WERI-Rb-1 (cell line): ENCODE results near the gene MAP3K14.

ENCODE experiments used
- DNase-seq: peaks from one replicate; pipeline ENCODE4 v3.0.0-alpha.2; 2020
- H3K27ac ChIP-seq: fragments of 250-450 bp; sonication (Bioruptor Pico); 2 replicates; pipeline ENCODE4 v1.5.1; 2020; ENCODE audit warnings: mild to moderate bottlenecking, moderate library complexity
- H3K27me3 ChIP-seq: fragments of 250-450 bp; sonication (Bioruptor Pico); 2 replicates; pipeline ENCODE4 v1.5.1; 2021; ENCODE audit warnings: mild to moderate bottlenecking, low read depth, moderate library complexity; ENCODE audit not compliant: insufficient read depth, severe bottlenecking
- H3K36me3 ChIP-seq: fragments of 250-450 bp; sonication (Bioruptor Pico); 2 replicates; pipeline ENCODE4 v1.5.1; 2020; ENCODE audit warnings: mild to moderate bottlenecking, moderate library complexity
- H3K4me3 ChIP-seq: 2 replicates; pipeline ENCODE4 v1.5.1; 2011; ENCODE audit warnings: low read depth, mild to moderate bottlenecking, control low read depth, low read length
- H3K9me3 ChIP-seq: fragments of 250-450 bp; sonication (Bioruptor Pico); 2 replicates; pipeline ENCODE4 v1.5.1; 2021; ENCODE audit warnings: mild to moderate bottlenecking, moderate library complexity; ENCODE audit not compliant: severe bottlenecking
- CTCF ChIP-seq: IDR thresholded peaks from 2 replicates; pipeline ENCODE4 v1.5.1; 2011; ENCODE audit warnings: low read depth, mild to moderate bottlenecking, control low read depth, inconsistent platforms, low read length

Gene MAP3K14

DNA sequence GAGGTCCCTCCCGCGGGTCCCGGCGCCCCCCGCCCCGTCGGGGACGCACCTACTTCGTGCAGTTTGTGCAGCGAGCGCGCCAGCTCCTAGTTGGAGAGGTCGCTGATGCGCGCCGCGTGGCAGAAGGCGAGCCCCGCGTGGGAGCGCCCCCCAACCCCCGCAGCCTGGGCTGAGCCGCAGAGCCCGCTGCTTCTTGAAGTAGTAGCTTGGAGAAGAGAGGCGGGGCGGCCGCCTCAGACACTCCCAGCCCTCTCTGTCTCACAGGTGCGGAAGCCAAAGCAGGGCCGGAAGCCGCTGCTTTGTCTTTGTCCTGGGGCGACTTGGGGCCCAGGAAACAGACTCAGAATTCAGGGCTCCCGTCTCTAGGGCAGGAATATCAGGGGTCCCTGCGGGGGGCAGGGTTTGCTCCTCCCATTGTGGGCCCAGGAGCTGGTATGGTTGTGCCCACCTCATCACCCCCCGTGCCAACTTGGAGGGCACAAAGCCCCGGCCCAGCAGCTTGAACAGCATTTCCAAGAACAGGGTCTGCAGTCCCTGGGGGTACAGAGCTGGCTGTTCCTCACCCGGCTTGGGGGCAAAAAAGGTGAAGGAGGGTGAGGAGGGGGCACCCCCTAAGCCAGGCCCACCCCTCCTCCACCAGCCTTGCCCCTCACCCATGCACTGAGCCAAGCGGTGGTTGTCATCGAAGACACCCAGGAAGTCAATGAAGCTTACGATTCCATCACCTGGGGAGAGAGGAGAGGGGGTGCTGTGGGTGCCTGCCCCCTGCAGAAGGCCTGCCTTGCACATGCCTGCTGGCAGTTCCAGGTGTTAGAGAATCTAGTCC, 68.5 kb downstream of the MAP3K14 start:
- peak; percentile 75 for DNase-seq
- Histone ChIP-seq H3K27ac (peak overlapping the region; percentile 89), H3K36me3 (peaks cover 8% of the 10 kb centered on the region; the same call in 1 of the 2 replicates)

DNA sequence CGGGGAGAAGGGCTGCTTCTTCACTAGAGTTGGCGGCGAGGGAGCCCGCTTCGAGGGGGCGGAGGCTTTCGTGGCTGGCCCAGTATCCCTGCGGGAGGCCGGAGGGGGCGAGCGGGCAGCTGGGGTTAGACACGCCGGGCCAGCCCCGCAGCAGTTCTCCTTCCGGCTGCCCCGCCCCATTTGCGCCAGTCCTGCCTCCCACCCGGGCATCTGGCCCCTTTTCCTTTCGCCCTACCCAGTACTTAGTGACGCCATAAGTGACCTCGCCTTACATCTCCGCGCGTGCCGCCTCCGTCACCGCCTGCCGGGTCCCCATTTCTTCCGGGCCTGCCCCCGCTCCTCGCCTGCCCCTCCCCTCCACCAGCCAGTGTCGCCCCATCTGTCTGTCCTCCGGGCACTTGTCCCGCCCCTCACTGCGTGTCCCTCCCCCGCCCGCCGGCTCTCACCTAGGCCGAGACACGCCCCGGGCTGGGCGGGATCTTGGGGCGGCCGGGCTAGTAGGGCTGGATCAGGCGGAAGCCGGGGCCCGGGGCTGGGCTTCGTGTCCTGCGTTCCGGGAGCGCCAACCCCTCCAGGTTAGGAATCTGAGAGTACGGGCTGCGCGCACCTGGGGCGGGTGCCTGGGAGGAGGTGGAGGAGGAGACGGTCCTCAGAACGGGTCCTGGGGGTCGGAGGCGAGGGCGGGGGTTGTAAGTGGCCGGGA, 69.2 kb downstream of the MAP3K14 start:
- Histone ChIP-seq H3K27me3 (no peaks in the 10 kb centered on the region), H3K9me3 (no peaks in the 10 kb centered on the region), H3K4me3 (peak overlapping the region; percentile 88), H3K36me3 (peaks cover 8% of the 10 kb centered on the region; the same call in 1 of the 2 replicates), H3K27ac (peak overlapping the region; percentile 89)
- DNase-seq: peak; percentile 100
- TF ChIP-seq CTCF: no peak

More for the DNA sequence above, 68.5 kb downstream of the MAP3K14 start:
- H3K9me3 ChIP-seq: no peaks in the 10 kb centered on the region
- peak overlapping the region; percentile 88 for H3K4me3 ChIP-seq
- no peak for TF ChIP-seq CTCF
- H3K27me3 ChIP-seq: no peaks in the 10 kb centered on the region

GRCh38 chr17:45246861-45247428, 69.9 kb downstream of the MAP3K14 start:
- Histone ChIP-seq H3K27ac (peak overlapping the region; percentile 89), H3K9me3 (no peaks in the 10 kb centered on the region), H3K4me3 (peak overlapping the region; percentile 88), H3K27me3 (no peaks in the 10 kb centered on the region), H3K36me3 (peaks cover 8% of the 10 kb centered on the region; the same call in 1 of the 2 replicates)
- peak; percentile 90 for TF ChIP-seq CTCF
- peak; percentile 77 for DNase-seq

GRCh38 chr17:45246338-45246737, 70.5 kb downstream of the MAP3K14 start:
- Histone ChIP-seq H3K4me3 (peak overlapping the region; percentile 88), H3K9me3 (no peaks in the 10 kb centered on the region), H3K27ac (peak overlapping the region; percentile 89), H3K36me3 (peaks cover 8% of the 10 kb centered on the region; the same call in 1 of the 2 replicates), H3K27me3 (no peaks in the 10 kb centered on the region)
- DNase-seq: no peak
- TF ChIP-seq CTCF: no peak

DNA sequence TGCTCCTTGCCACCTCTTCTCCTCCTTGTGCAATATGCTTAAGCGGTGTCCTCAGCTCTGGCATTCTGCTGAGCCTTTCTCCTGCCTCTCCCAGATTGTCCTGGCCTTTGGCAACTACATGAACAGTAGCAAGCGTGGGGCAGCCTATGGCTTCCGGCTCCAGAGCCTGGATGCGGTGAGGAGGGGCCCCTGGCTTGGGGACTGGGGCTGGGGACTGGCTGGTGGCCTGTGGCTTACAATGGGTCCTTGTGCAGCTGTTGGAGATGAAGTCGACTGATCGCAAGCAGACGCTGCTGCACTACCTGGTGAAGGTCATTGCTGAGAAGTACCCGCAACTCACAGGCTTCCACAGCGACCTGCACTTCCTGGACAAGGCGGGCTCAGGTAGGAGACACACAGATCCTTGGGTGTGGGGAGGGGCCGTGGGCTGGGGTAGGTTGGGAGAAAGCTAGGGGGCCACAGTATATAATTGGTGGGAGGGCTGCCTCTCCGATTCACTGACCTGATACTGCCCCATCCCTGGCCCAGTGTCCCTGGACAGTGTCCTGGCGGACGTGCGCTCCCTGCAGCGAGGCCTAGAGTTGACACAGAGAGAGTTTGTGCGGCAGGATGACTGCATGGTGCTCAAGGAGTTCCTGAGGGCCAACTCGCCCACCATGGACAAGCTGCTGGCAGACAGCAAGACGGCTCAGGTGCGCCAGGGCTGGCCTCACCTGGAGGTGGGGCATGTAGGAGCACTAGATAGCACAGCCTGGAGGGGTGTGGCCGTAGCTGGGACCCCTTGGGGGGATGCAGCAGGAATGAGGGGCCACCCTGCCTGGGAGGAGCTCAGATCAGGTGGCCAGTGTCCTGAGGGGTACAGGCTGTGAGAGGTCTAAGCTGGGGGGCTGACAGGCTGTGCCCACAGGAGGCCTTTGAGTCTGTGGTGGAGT, 71.8 kb downstream of the MAP3K14 start:
- TF ChIP-seq CTCF: no peak
- Histone ChIP-seq H3K27me3 (no peaks in the 10 kb centered on the region), H3K36me3 (peaks cover 6% of the 10 kb centered on the region; the same call in 1 of the 2 replicates), H3K27ac (no peak overlapping the region), H3K4me3 (no peak overlapping the region), H3K9me3 (no peaks in the 10 kb centered on the region)
- DNase-seq: no peak
